Measurements from ENCODE around the gene EFHC1.

GRCh38 chr6:52570291-52570700, 150.2 kb downstream of the EFHC1 start:
- TF ChIP-seq CTCF (IDR thresholded peaks at IDR 0.05), result no peak
- no peak for TF ChIP-seq OVOL2 (CRISPR knock-in tag; IDR thresholded peaks at IDR 0.05; ENCODE audit: borderline replicate concordance)
- TF ChIP-seq TEAD1 (CRISPR knock-in tag; IDR thresholded peaks at IDR 0.05), result no peak
- TF ChIP-seq ZNF281 (CRISPR knock-in tag; IDR thresholded peaks at IDR 0.05), result no peak
- no peak for TF ChIP-seq IRF2 (CRISPR knock-in tag; IDR thresholded peaks at IDR 0.05; ENCODE audit: borderline replicate concordance, low read depth)
- TF ChIP-seq RORB (CRISPR knock-in tag; IDR thresholded peaks at IDR 0.05), result no peak
- TF ChIP-seq ETV6 (CRISPR knock-in tag; IDR thresholded peaks at IDR 0.05), result no peak
- no peak for TF ChIP-seq USF2 (CRISPR knock-in tag; IDR thresholded peaks at IDR 0.05)
- no peak for TF ChIP-seq SP1 (CRISPR knock-in tag; conservative IDR thresholded peaks at IDR 0.05)
- TF ChIP-seq CREB1 (CRISPR knock-in tag; IDR thresholded peaks at IDR 0.05), result no peak

All from WTC11 (cell line).